D721Med (cell line): ENCODE results near the gene KLHL17.

Experiments used
- DNase-seq: peaks from one replicate; pipeline ENCODE4 v3.0.0; 2011; ENCODE audit warnings: low spot score; ENCODE audit not compliant: insufficient read length
- FAIRE-seq: peaks from 2 replicates; lab custom pipeline; 2011; peaks lifted over from hg19 to GRCh38; lab: Jason Lieb, UNC
- TF ChIP-seq, protein P1 (sequence below): IDR thresholded peaks from 2 replicates; pipeline ENCODE4 v1.5.1; 2012; ENCODE audit warnings: mild to moderate bottlenecking, control low read depth; ENCODE audit not compliant: insufficient read depth; ENCODE audit errors: missing control alignments

The KLHL17 gene

DNA sequence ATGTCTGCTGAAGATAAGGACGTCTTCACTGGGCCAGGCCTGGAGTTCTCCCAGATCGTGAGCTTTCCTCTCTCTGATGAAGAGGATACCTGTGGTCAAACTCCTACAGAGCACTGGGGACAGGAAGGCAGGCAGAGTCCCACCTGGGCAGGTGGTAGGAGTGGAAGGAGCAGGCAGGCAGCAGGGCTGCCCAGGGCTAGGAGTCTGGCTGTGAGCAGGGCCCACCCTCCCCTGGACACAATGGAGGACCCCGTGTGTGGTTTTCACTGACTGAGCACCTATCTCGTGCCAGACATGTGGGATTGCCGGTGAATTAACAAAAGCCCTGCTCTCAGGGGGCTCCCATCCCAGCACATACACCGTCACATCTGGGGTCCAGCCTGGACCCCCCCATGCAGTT lies 41.5 kb upstream of the KLHL17 start:
- DNase-seq, result no peak
- FAIRE-seq, result no peak
- TF ChIP-seq, protein P1, sequence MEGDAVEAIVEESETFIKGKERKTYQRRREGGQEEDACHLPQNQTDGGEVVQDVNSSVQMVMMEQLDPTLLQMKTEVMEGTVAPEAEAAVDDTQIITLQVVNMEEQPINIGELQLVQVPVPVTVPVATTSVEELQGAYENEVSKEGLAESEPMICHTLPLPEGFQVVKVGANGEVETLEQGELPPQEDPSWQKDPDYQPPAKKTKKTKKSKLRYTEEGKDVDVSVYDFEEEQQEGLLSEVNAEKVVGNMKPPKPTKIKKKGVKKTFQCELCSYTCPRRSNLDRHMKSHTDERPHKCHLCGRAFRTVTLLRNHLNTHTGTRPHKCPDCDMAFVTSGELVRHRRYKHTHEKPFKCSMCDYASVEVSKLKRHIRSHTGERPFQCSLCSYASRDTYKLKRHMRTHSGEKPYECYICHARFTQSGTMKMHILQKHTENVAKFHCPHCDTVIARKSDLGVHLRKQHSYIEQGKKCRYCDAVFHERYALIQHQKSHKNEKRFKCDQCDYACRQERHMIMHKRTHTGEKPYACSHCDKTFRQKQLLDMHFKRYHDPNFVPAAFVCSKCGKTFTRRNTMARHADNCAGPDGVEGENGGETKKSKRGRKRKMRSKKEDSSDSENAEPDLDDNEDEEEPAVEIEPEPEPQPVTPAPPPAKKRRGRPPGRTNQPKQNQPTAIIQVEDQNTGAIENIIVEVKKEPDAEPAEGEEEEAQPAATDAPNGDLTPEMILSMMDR, result no peak

GRCh38 chr1:919271-919872 lies 41.0 kb upstream of the KLHL17 start:
- TF ChIP-seq, protein P1, result peak; percentile 21
- DNase-seq, result no peak
- no peak for FAIRE-seq

GRCh38 chr1:920010-920409 lies 40.4 kb upstream of the KLHL17 start:
- TF ChIP-seq, protein P1, result no peak
- DNase-seq, result no peak
- no peak for FAIRE-seq

- no peak for DNase-seq
- FAIRE-seq, result no peak
- TF ChIP-seq, protein P1, result no peak
Observed at GRCh38 chr1:920521-920920, 39.9 kb upstream of the KLHL17 start.

- TF ChIP-seq, protein P1, result no peak
- FAIRE-seq (no peak), DNase-seq (peak; percentile 63)
Observed at GRCh38 chr1:921011-921837, 39.2 kb upstream of the KLHL17 start.

GRCh38 chr1:923131-923990 lies 37.0 kb upstream of the KLHL17 start, which contains the start of gene SAMD11:
TSS of gene SAMD11 (plus strand) at chr1:923923. CDS start at chr1:924432, 509 bp downstream.
- DNase-seq (no peak), FAIRE-seq (no peak)
- TF ChIP-seq, protein P1, result no peak
